Measurements from ENCODE around the gene PRKRA.

DNA sequence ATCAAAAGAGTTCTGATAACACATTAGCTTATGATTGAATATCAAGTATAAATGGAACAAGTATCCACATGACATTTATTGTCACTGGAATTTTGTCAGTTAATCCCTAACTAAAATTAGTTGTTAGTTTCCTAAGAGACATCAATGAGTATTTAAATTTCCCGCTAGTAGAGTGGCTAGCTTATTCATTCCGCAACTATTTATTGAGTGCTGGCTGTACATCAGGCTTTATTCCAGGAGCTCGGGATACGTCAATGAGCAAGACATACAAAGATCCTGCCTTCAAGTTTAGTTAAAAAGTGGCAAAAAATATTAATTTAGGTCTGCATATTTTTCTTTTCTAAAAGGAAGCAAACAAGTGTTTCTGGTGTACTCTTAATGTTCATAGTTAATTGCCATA is 59.3 kb downstream of the PRKRA start:
- TF ChIP-seq, protein P1, sequence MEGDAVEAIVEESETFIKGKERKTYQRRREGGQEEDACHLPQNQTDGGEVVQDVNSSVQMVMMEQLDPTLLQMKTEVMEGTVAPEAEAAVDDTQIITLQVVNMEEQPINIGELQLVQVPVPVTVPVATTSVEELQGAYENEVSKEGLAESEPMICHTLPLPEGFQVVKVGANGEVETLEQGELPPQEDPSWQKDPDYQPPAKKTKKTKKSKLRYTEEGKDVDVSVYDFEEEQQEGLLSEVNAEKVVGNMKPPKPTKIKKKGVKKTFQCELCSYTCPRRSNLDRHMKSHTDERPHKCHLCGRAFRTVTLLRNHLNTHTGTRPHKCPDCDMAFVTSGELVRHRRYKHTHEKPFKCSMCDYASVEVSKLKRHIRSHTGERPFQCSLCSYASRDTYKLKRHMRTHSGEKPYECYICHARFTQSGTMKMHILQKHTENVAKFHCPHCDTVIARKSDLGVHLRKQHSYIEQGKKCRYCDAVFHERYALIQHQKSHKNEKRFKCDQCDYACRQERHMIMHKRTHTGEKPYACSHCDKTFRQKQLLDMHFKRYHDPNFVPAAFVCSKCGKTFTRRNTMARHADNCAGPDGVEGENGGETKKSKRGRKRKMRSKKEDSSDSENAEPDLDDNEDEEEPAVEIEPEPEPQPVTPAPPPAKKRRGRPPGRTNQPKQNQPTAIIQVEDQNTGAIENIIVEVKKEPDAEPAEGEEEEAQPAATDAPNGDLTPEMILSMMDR (IDR thresholded peaks at IDR 0.05; ENCODE audit: control extremely low read depth in 1 of 3, insufficient read depth in 1 of 3, low read depth in 1 of 3, low read length in 3 of 3) = no peak
- TF ChIP-seq KDM5A (IDR thresholded peaks at IDR 0.05; ENCODE audit: low read length) (no peak), ZNF274 (IDR thresholded peaks at IDR 0.05; ENCODE audit: borderline replicate concordance, extremely low read depth, low read length) (no peak), POLR2A (IDR thresholded peaks at IDR 0.05; ENCODE audit: control extremely low read depth in 1 of 2, low read depth in 2 of 2, low read length in 2 of 2) (no peak), CHD2 (IDR thresholded peaks at IDR 0.05; ENCODE audit: low read length) (no peak), SRF (IDR thresholded peaks at IDR 0.05; ENCODE audit: low read depth, low read length) (no peak)

All from H1 (cell line).